MM.1S (cell line): ENCODE data around the gene FMN2.

ENCODE experiments used
- DNase-seq: peaks from one replicate; pipeline ENCODE4 v3.0.0-alpha.2; 2015
- H2AFZ ChIP-seq: fragments of 300-600 bp; sonication (generic); 2 replicates; pipeline ENCODE4 v1.6.0; 2016; ENCODE audit warnings: antibody characterized with exemption, low read length
- H3F3A ChIP-seq: fragments of 300-600 bp; sonication (generic); 2 replicates; pipeline ENCODE4 v1.6.1; 2016; ENCODE audit warnings: mild to moderate bottlenecking, antibody characterized with exemption, low read length, moderate library complexity, mixed read lengths; ENCODE audit not compliant: insufficient read depth
- H3K27ac ChIP-seq: fragments of 300-600 bp; sonication (generic); 2 replicates; pipeline ENCODE4 v1.5.1; 2016; ENCODE audit warnings: mild to moderate bottlenecking, low read length
- H3K27me3 ChIP-seq: fragments of 300-600 bp; sonication (generic); replicated peaks from 2 replicates; pipeline ENCODE4 v1.6.0; 2016; ENCODE audit warnings: low read length; ENCODE audit not compliant: insufficient read depth
- H3K36me3 ChIP-seq: fragments of 300-600 bp; sonication (generic); replicated peaks from 2 replicates; pipeline ENCODE4 v1.6.1; 2016; ENCODE audit warnings: mild to moderate bottlenecking, low read length, mixed read lengths; ENCODE audit not compliant: insufficient read depth
- H3K4me1 ChIP-seq: fragments of 300-600 bp; sonication (generic); 2 replicates; pipeline ENCODE4 v1.6.1; 2016; ENCODE audit warnings: low read length, mixed read lengths
- H3K4me2 ChIP-seq: fragments of 300-600 bp; sonication (generic); 2 replicates; pipeline ENCODE4 v1.6.0; 2016; ENCODE audit warnings: low read depth, low read length
- H3K4me3 ChIP-seq: fragments of 300-600 bp; sonication (generic); 2 replicates; pipeline ENCODE4 v1.5.1; 2016; ENCODE audit warnings: low read length, mixed read lengths
- H3K79me2 ChIP-seq: fragments of 300-600 bp; sonication (generic); 2 replicates; pipeline ENCODE4 v1.6.1; 2016; ENCODE audit warnings: mixed run types, low read length, mixed read lengths
- H3K9ac ChIP-seq: fragments of 300-600 bp; sonication (generic); 2 replicates; pipeline ENCODE4 v1.6.1; 2016; ENCODE audit warnings: low read length, mixed read lengths
- H3K9me2 ChIP-seq: fragments of 300-600 bp; sonication (generic); replicated peaks from 2 replicates; pipeline ENCODE4 v1.6.1; 2016; ENCODE audit warnings: mild to moderate bottlenecking, low read length, mixed read lengths; ENCODE audit not compliant: insufficient read depth
- H3K9me3 ChIP-seq: fragments of 300-600 bp; sonication (generic); replicated peaks from 2 replicates; pipeline ENCODE4 v1.6.1; 2016; ENCODE audit warnings: mild to moderate bottlenecking, low read length, mixed read lengths; ENCODE audit not compliant: insufficient read depth
- H4K20me1 ChIP-seq: fragments of 300-600 bp; sonication (generic); 2 replicates; pipeline ENCODE4 v1.6.1; 2016; ENCODE audit warnings: mild to moderate bottlenecking, low read length, moderate library complexity, mixed read lengths; ENCODE audit not compliant: insufficient read depth
- CTCF ChIP-seq: fragments of 300-600 bp; sonication (generic); IDR thresholded peaks from 2 replicates; pipeline ENCODE4 v1.5.1; 2016; ENCODE audit warnings: antibody characterized with exemption, low read length, mixed read lengths
- EZH2 ChIP-seq: fragments of 300-600 bp; sonication (generic); optimal IDR thresholded peaks from 2 replicates; pipeline ENCODE3; 2017; ENCODE audit warnings: low read depth, mild to moderate bottlenecking, antibody characterized with exemption, low read length, mixed read lengths
- EZH2phosphoT487 ChIP-seq: fragments of 300-600 bp; sonication (generic); IDR thresholded peaks from 2 replicates; pipeline ENCODE4 v1.6.1; 2018; ENCODE audit warnings: antibody characterized with exemption, low read length

The FMN2 gene

GRCh38 chr1:240385551-240385950 is 293.9 kb downstream of the FMN2 start:
- no peak overlapping the region for H3K9ac ChIP-seq
- no peaks in the 10 kb centered on the region for H3K27me3 ChIP-seq
- no peak overlapping the region for H3K27ac ChIP-seq
- no peaks in the 10 kb centered on the region for H3K9me3 ChIP-seq
- H3K4me1 ChIP-seq: no peaks in the 10 kb centered on the region
- TF ChIP-seq EZH2phosphoT487: no peak
- no peak for TF ChIP-seq EZH2
- no peak for TF ChIP-seq CTCF
- H3K4me2 ChIP-seq: no peak overlapping the region
- no peaks in the 10 kb centered on the region for H3K9me2 ChIP-seq
- no peak overlapping the region for H3K4me3 ChIP-seq
- no peak overlapping the region for H2AFZ ChIP-seq
- no peaks in the 10 kb centered on the region for H4K20me1 ChIP-seq
- no peaks in the 10 kb centered on the region for H3F3A ChIP-seq
- DNase-seq: no peak
- H3K36me3 ChIP-seq: no peaks in the 10 kb centered on the region
- no peaks in the 10 kb centered on the region for H3K79me2 ChIP-seq

- DNase-seq: no peak
- H3K4me1 ChIP-seq: no peaks in the 10 kb centered on the region
- no peaks in the 10 kb centered on the region for H3K36me3 ChIP-seq
- H4K20me1 ChIP-seq: no peaks in the 10 kb centered on the region
- no peaks in the 10 kb centered on the region for H3K9me3 ChIP-seq
- H3K79me2 ChIP-seq: no peaks in the 10 kb centered on the region
- H3K9ac ChIP-seq: no peak overlapping the region
- no peaks in the 10 kb centered on the region for H3F3A ChIP-seq
- H2AFZ ChIP-seq: no peak overlapping the region
- H3K27me3 ChIP-seq: no peaks in the 10 kb centered on the region
- TF ChIP-seq EZH2 (no peak), CTCF (no peak), EZH2phosphoT487 (no peak)
- no peaks in the 10 kb centered on the region for H3K9me2 ChIP-seq
- no peak overlapping the region for H3K4me2 ChIP-seq
- no peak overlapping the region for H3K4me3 ChIP-seq
- no peak overlapping the region for H3K27ac ChIP-seq
Measured at GRCh38 chr1:240385985-240386978, 294.6 kb downstream of the FMN2 start.

- H3K4me3 ChIP-seq: no peak overlapping the region
- H3K4me2 ChIP-seq: no peak overlapping the region
- no peak overlapping the region for H2AFZ ChIP-seq
- no peaks in the 10 kb centered on the region for H3K79me2 ChIP-seq
- no peak overlapping the region for H3K9ac ChIP-seq
- H3K27ac ChIP-seq: no peak overlapping the region
- H3F3A ChIP-seq: no peaks in the 10 kb centered on the region
- no peaks in the 10 kb centered on the region for H3K9me2 ChIP-seq
- H3K9me3 ChIP-seq: no peaks in the 10 kb centered on the region
- no peak for DNase-seq
- TF ChIP-seq EZH2 (no peak), CTCF (no peak), EZH2phosphoT487 (no peak)
- H3K4me1 ChIP-seq: no peaks in the 10 kb centered on the region
- no peaks in the 10 kb centered on the region for H4K20me1 ChIP-seq
- H3K36me3 ChIP-seq: no peaks in the 10 kb centered on the region
- no peaks in the 10 kb centered on the region for H3K27me3 ChIP-seq
Measured at GRCh38 chr1:240387051-240387450, 295.4 kb downstream of the FMN2 start.
